Stimulated activated CD4-positive, alpha-beta T cell treated with anti-CD3 and anti-CD28 coated beads, Interleukin-15, amount 100 ng/mL, for 24 hours (primary cell): Measurements from ENCODE around the gene LRRC32.

Source experiments
- DNase-seq: peaks from one replicate; pipeline ENCODE4 v3.0.0-alpha.2; 2020

The LRRC32 gene

GRCh38 chr11:76661834-76662434, 8.6 kb downstream of the LRRC32 start:
- DNase-seq, result no peak

GRCh38 chr11:76661306-76661751, 9.2 kb downstream of the LRRC32 start:
- no peak for DNase-seq

GRCh38 chr11:76660533-76661305, 9.8 kb downstream of the LRRC32 start:
- DNase-seq, result no peak

- DNase-seq, result no peak
Measured at GRCh38 chr11:76659672-76660532, 10.6 kb downstream of the LRRC32 start.

- DNase-seq, result no peak
Measured at GRCh38 chr11:76658651-76659650, 11.6 kb downstream of the LRRC32 start.

GRCh38 chr11:76658231-76658630, 12.3 kb downstream of the LRRC32 start:
- DNase-seq, result no peak

- DNase-seq, result no peak
Measured at GRCh38 chr11:76657187-76658170, 13.1 kb downstream of the LRRC32 start.

- no peak for DNase-seq
Measured at GRCh38 chr11:76656571-76657081, 13.9 kb downstream of the LRRC32 start.

GRCh38 chr11:76656050-76656531, 14.5 kb downstream of the LRRC32 start:
- DNase-seq, result no peak

- DNase-seq, result no peak
Measured at GRCh38 chr11:76655501-76656049, 15.0 kb downstream of the LRRC32 start.

- no peak for DNase-seq
Measured at GRCh38 chr11:76654980-76655379, 15.6 kb downstream of the LRRC32 start.

- no peak for DNase-seq
Measured at GRCh38 chr11:76654298-76654851, 16.2 kb downstream of the LRRC32 start.

- no peak for DNase-seq
Measured at GRCh38 chr11:76653674-76654284, 16.8 kb downstream of the LRRC32 start.

- DNase-seq, result no peak
Measured at GRCh38 chr11:76653012-76653673, 17.4 kb downstream of the LRRC32 start.

- DNase-seq, result no peak
Measured at GRCh38 chr11:76649851-76650372, 20.6 kb downstream of the LRRC32 start.

GRCh38 chr11:76649011-76649410, 21.5 kb downstream of the LRRC32 start:
- DNase-seq, result no peak

GRCh38 chr11:76648061-76648460, 22.5 kb downstream of the LRRC32 start:
- DNase-seq, result no peak

GRCh38 chr11:76646882-76647534, 23.5 kb downstream of the LRRC32 start:
- DNase-seq, result no peak
